Prostate gland (tissue), 2 donors: ENCODE results near the gene RAB8B. TPM values are rescaled to one million over a fixed set of nuclear protein-coding genes. Genes with fewer than 3 reads are reported as not detected.

Experiments
- DNase-seq: peaks from one replicate; pipeline ENCODE4 v3.0.0-alpha.2; 2019; ENCODE audit warnings: low spot score
- H3K27ac ChIP-seq, 2 donors: fragments of 200-600 bp; sonication (generic); 2 replicates each; pipeline ENCODE4 v1.5.1; 2017 to 2019
- H3K27me3 ChIP-seq: fragments of 200-600 bp; sonication (generic); replicated peaks from 2 replicates; pipeline ENCODE4 v1.5.1; 2019; ENCODE audit not compliant: insufficient read depth
- H3K36me3 ChIP-seq, 2 donors: fragments of 200-600 bp; sonication (generic); 1 replicate in 1 of 2; 2 replicates in 1 of 2; pipeline versions ENCODE4 v1.5.1 to v1.8.1; 2017 to 2019
- H3K4me1 ChIP-seq: fragments of 200-600 bp; sonication (generic); replicated peaks from 2 replicates; pipeline ENCODE4 v1.5.1; 2019
- H3K4me3 ChIP-seq, 2 donors: fragments of 200-600 bp; sonication (generic); 2 replicates each; pipeline ENCODE4 v1.5.1; 2017 to 2019
- H3K9me3 ChIP-seq: fragments of 200-600 bp; sonication (generic); 2 replicates; pipeline ENCODE4 v1.5.1; 2017
- CTCF ChIP-seq, 4 experiments: fragments of 200-600 bp in 2 of 4; fragments of 450-650 bp in 2 of 4; sonication (generic) in 2 of 4; IDR thresholded peaks; 1 replicate in 3 of 4; 2 replicates in 1 of 4; pipeline ENCODE4 v1.5.1; 2016 to 2019; ENCODE audit warnings: antibody characterized with exemption in 4 of 4, mild to moderate bottlenecking in 2 of 4, moderate library complexity in 2 of 4
- POLR2A ChIP-seq: fragments of 450-650 bp; IDR thresholded peaks from one replicate; pipeline ENCODE4 v1.6.1; 2016; ENCODE audit warnings: antibody characterized with exemption, mild to moderate bottlenecking
- POLR2AphosphoS5 ChIP-seq: sonication (generic); formaldehyde crosslinking; IDR thresholded peaks from one replicate; pipeline ENCODE4 v1.6.1; 2017; ENCODE audit warnings: antibody characterized with exemption
- WGBS: methylation state at CpG from one replicate; pipeline ENCODE4 v1.1.5; 2018; 5-methylcytosine and 5-hydroxymethylcytosine counted together
- intact Hi-C: fragments of 100-400 bp; cut with DNase I; formaldehyde crosslinking; loops from one replicate; pipeline ENCODE4 v1.14.2; 2022
- total RNA-seq, 2 donors: library from RNA; depleted of rRNA; stranded (reverse); fragments of >200 nt; gene quantifications; one replicate each; pipeline ENCODE4 v1.1.0, GENCODE V29; 2016

Gene RAB8B
- total RNA-seq, 2 donors from 2014 or later = 18.5 to 29.2 TPM

GRCh38 chr15:63306492-63307073 lies 117.2 kb downstream of the RAB8B start:
- Histone ChIP-seq H3K9me3 (no peaks in the 10 kb centered on the region), H3K27ac (no peak overlapping the region), H3K36me3 (no peaks in the 10 kb centered on the region), H3K4me1 (no peaks in the 10 kb centered on the region), H3K27me3 (no peaks in the 10 kb centered on the region), H3K4me3 (no peak overlapping the region)
- TF ChIP-seq CTCF (IDR thresholded peaks at IDR 0.05) = no peak
- TF ChIP-seq POLR2AphosphoS5 = no peak
- TF ChIP-seq POLR2A = no peak
- no peak for DNase-seq
- intact Hi-C loops = no loop called here
- WGBS = 69% methylated on average over 5 of the region's 5 CpGs

GRCh38 chr15:63308491-63308890 lies 119.1 kb downstream of the RAB8B start:
- intact Hi-C loops = no loop called here
- H3K36me3 ChIP-seq = no peaks in the 10 kb centered on the region
- H3K27me3 ChIP-seq = no peaks in the 10 kb centered on the region
- no peaks in the 10 kb centered on the region for H3K9me3 ChIP-seq
- WGBS = 59% methylated on average over 4 of the region's 4 CpGs
- H3K27ac ChIP-seq = no peak overlapping the region
- no peak overlapping the region for H3K4me3 ChIP-seq
- DNase-seq = no peak
- H3K4me1 ChIP-seq = no peaks in the 10 kb centered on the region
- TF ChIP-seq CTCF (IDR thresholded peaks at IDR 0.05) (no peak), POLR2A (no peak), POLR2AphosphoS5 (no peak)

GRCh38 chr15:63308947-63309346 lies 119.5 kb downstream of the RAB8B start:
- intact Hi-C loops = no loop called here
- H3K9me3 ChIP-seq = no peaks in the 10 kb centered on the region
- no peaks in the 10 kb centered on the region for H3K36me3 ChIP-seq
- 48% methylated on average over 2 of the region's 2 CpGs for WGBS
- H3K27ac ChIP-seq = no peak overlapping the region
- no peak for DNase-seq
- no peak overlapping the region for H3K4me3 ChIP-seq
- no peaks in the 10 kb centered on the region for H3K27me3 ChIP-seq
- H3K4me1 ChIP-seq = no peaks in the 10 kb centered on the region
- TF ChIP-seq CTCF (IDR thresholded peaks at IDR 0.05) (no peak), POLR2AphosphoS5 (peak; percentile 56)

- Histone ChIP-seq H3K27me3 (no peaks in the 10 kb centered on the region), H3K9me3 (no peaks in the 10 kb centered on the region), H3K4me1 (no peaks in the 10 kb centered on the region), H3K4me3 (no peak overlapping the region), H3K27ac (no peak overlapping the region), H3K36me3 (no peaks in the 10 kb centered on the region)
- no peak for TF ChIP-seq CTCF (IDR thresholded peaks at IDR 0.05)
- no peak for TF ChIP-seq POLR2A
- no peak for TF ChIP-seq POLR2AphosphoS5
- 92% methylated on average over 3 of the region's 3 CpGs for WGBS
- intact Hi-C loops = no loop called here
- no peak for DNase-seq
These were observed 121.2 kb downstream of the RAB8B start for GRCh38 chr15:63310646-63311045.

DNA sequence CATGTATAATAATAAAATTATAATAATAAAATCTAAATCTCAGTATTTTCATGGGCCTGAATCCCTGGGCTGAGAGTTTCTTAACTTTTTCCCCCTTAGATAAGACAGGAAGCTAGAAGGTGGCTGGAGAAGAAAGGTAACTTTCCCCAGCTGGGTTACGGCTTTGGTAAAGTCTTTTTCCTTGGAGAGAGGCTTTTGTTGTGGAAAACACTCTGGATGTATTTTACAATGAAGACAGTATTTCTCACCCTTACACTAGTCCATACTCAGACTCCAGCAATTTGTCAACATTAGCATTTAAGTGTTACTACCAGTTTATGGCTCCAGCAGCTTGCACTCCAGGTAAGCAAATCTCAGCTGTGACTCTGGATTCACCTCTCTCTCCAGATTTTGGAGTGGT lies 122.9 kb downstream of the RAB8B start:
- Histone ChIP-seq H3K27me3 (no peaks in the 10 kb centered on the region), H3K4me3 (no peak overlapping the region), H3K4me1 (no peaks in the 10 kb centered on the region), H3K9me3 (no peaks in the 10 kb centered on the region), H3K27ac (no peak overlapping the region), H3K36me3 (no peaks in the 10 kb centered on the region)
- TF ChIP-seq CTCF (IDR thresholded peaks at IDR 0.05) (no peak), POLR2AphosphoS5 (no peak), POLR2A (no peak)
- whole genome bisulfite sequencing = 100% methylated on average over 1 of the region's 1 CpG
- intact Hi-C loops = no loop called here
- no peak for DNase-seq
